Fibroblast of upper back skin (primary cell): Measurements from ENCODE around the gene RIMS1.

Source experiments
- DNase-seq: peaks from one replicate; pipeline ENCODE4 v3.0.0-alpha.2; 2013

Gene RIMS1

GRCh38 chr6:71886184-71887005 lies at the start of gene RIMS1:
TSS of gene RIMS1 (plus strand) at chr6:71886550. CDS start at chr6:71887024, 474 bp downstream.
- DNase-seq = peak; percentile 22

GRCh38 chr6:71851214-71851613 lies 35.1 kb upstream of the RIMS1 start:
- DNase-seq = no peak

- DNase-seq = peak; percentile 1
Observed at GRCh38 chr6:71852948-71853347, 33.4 kb upstream of the RIMS1 start.

GRCh38 chr6:71855406-71855805 lies 30.9 kb upstream of the RIMS1 start:
- no peak for DNase-seq

- DNase-seq = peak; percentile 60
Observed at GRCh38 chr6:71879016-71879415, 7.3 kb upstream of the RIMS1 start.

- DNase-seq = no peak
Observed at GRCh38 chr6:71887006-71887743, 825 bp downstream of the RIMS1 start.

GRCh38 chr6:71887744-71888230 lies 1.4 kb downstream of the RIMS1 start:
- no peak for DNase-seq

GRCh38 chr6:71888756-71889340 lies 2.5 kb downstream of the RIMS1 start:
- no peak for DNase-seq

GRCh38 chr6:71889366-71889765 lies 3.0 kb downstream of the RIMS1 start:
- DNase-seq = no peak

- DNase-seq = no peak
Observed at GRCh38 chr6:71892641-71893040, 6.3 kb downstream of the RIMS1 start.

- DNase-seq = no peak
Observed at GRCh38 chr6:71900642-71901041, 14.3 kb downstream of the RIMS1 start.

- DNase-seq = no peak
Observed at GRCh38 chr6:71902261-71902660, 15.9 kb downstream of the RIMS1 start.

- no peak for DNase-seq
Observed at GRCh38 chr6:71906813-71907212, 20.5 kb downstream of the RIMS1 start.

GRCh38 chr6:71908162-71908765 lies 21.9 kb downstream of the RIMS1 start:
- no peak for DNase-seq

- DNase-seq = no peak
Observed at GRCh38 chr6:71913444-71914234, 27.3 kb downstream of the RIMS1 start.

GRCh38 chr6:71929047-71929446 lies 42.7 kb downstream of the RIMS1 start:
- no peak for DNase-seq

GRCh38 chr6:71933881-71934280 lies 47.5 kb downstream of the RIMS1 start:
- no peak for DNase-seq

- DNase-seq = no peak
Observed at GRCh38 chr6:71965404-71965803, 79.1 kb downstream of the RIMS1 start.

- peak; percentile 37 for DNase-seq
Observed at GRCh38 chr6:71967436-71967835, 81.1 kb downstream of the RIMS1 start.

- DNase-seq = no peak
Observed at GRCh38 chr6:71977884-71978283, 91.5 kb downstream of the RIMS1 start.

- no peak for DNase-seq
Observed at GRCh38 chr6:71979911-71980310, 93.6 kb downstream of the RIMS1 start.

- DNase-seq = no peak
Observed at GRCh38 chr6:71982389-71982788, 96.0 kb downstream of the RIMS1 start.
